Activated T-cell treated with anti-CD3 and anti-CD28 coated beads for 1 hour (primary cell): ENCODE measurements around the gene MBP.

Source experiments
- DNase-seq: peaks from one replicate; pipeline ENCODE4 v3.0.0-alpha.2; 2020; ENCODE audit warnings: low read depth

MBP gene

DNA sequence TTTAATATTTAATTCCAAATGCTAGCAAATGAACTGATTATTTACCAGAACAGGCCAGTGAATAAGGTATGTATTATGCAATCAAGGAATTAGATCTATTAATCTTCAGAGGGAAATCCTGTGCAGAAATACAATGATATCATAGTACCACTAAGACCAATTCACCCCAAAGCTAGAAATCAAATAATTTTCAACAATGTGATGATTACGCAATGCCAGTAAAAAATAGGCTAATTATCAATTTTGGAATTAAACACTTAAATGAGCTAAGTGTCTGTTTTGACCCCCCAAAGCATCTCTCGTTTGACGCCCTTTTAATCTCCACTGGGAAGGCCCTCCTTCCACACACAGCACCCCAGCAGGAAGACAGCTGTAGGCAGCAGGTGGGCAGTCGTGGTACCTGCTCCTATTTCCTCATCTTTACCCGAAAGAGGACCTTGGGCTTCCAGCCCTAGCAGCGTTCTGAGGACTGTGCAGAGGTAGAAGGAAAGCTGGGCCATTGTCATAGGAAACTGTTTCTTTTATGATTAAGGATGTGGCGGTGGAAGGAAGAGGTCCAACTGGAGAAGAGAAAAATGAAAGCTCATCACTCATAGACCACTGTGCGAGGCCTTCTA lies 84.7 kb downstream of the MBP start:
- no peak for DNase-seq

DNA sequence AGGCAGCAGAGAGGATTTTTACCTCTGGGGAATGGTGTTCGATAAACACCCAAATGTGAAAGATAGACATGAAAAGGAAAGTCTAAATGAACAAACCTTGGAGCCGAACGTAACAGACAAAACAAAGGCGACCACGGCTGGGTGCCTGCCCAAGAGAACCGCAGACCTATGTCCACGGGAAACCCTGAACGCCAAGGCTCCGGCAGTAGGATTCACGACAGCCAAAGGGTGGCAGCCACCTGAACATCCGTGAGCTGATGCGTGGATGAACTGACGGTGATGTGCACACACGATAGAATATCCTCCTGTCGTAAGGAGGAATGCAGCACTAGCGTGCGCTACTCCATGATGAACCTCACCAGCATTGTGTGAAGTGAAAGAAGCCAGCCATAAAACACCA lies 85.6 kb downstream of the MBP start:
- DNase-seq = no peak

DNA sequence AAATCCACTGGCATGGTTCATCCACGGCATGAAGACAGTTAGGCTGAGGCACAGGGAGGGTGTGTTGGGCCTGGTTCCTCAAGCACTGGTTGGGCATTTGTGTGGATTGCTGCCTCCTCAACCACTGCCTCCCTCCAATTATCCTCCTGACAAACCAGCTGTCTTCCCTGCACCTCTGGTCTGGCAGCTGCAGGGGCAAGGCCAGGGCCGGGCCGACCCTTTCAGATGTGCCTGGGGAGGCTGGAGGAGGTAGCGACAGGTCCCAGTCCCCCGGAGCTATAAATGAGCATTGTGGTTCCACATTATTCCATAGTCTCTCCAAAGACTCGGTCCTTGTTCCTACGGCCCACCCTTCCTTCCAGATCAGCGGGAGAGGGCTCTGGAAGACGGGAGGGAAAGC lies 86.2 kb downstream of the MBP start:
- DNase-seq = no peak

DNA sequence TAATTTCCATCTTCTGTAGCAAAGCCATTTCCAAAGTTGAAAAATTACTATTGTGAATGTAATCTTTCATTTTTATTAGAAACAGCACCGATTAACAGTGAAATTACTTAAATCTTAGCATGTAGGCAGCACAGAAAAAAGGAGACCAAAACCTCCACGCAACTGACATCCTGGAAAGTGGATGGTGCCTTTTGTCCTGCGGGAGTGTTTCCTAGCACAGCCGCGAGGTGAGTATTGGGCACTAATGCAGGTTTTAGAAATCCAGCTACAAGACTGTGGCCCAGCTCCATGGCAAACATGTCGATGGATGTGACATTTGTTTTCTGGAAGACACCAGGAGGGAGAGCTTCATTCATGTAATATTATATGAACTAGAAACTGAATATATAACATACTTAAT lies 86.9 kb downstream of the MBP start:
- no peak for DNase-seq

DNA sequence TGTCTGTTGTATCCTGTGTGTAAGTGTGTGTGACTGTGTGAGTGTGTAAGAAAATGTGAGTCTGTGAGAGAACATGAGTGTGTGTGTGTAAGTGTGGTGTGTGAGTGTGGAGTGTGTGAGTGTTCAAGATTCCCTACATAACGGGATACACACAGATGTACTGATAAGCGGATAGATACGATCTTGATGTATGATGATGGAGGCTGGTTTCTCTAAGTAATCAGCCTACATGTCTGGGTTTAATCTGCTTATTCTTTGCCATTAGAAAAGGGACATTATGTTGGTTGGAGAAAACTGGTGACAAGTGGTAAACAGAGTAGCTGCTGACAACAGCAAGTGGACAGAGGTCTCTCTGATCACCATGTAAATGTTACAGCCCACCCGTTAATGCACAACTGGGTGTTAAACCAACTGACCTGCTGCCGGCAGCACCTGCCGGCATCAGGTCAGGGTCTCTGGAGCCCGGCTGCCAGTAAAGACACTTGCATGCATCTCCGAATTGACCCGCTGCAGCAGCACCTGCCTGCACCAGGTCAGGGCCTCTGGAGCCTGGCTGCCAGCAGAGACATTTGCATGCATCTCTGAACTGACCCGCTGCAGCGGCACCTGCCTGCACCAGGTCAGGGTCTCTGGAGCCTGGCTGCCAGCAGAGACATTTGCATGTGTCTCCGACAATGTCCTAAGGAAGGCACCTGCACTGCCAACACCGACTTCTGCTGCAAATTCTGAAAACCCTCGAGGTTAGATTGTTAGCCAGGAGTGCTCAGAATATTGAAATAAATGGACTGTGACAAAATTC lies 87.5 kb downstream of the MBP start:
- no peak for DNase-seq

DNA sequence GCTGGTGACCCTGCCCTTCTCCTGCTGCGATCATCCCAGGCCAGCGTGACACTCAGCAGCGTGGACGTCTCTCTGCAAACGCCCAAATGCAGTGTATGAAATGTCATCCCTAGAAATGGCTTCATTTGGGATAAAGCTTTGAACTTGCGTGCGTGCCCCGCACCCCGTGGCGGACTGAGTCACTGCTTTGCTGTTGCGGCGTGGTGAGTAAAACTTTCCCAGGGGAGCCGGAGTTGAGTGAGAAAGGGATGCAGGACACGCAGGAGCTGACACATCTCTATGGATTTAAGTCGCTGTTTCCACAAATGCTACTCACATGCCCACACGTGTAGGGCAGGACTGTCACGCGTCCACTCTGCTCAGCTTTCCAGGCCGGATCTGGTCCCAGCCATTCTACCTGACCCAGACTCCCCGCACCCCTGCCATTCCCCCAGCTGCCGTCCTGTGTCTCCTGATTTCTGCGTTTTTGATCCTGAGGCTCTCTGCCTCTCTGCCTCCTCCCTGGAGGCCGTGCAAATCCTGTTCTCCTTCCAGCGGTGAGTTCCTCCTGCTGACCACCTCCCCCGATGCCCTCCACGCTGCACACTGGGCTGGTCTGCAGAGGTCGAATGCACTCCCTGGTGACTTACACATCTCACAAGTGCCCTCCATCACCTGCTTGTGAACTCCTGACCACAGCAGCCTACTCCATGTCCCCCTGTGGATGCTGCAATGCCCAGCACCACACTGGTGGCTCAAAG lies 88.9 kb downstream of the MBP start:
- DNase-seq = no peak

DNA sequence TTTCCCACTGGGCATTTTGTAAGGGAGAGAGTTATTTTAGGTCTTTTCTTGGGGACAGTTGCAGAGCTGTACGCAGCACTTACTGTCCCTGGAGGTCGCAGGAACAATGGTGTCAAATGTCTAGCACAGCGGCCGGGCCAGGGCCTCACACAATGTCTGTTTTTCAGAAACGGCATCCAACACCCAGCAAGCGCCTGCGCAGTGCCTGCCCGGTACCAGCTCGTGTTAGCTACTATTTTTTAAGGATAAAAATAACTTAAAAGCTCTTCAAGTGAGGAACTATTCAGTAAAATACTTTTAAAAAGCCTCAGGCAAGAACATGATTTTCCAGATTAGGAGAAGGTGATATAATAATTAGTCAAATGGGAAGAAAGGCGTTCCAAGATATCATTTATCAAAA lies 90.0 kb downstream of the MBP start:
- no peak for DNase-seq

DNA sequence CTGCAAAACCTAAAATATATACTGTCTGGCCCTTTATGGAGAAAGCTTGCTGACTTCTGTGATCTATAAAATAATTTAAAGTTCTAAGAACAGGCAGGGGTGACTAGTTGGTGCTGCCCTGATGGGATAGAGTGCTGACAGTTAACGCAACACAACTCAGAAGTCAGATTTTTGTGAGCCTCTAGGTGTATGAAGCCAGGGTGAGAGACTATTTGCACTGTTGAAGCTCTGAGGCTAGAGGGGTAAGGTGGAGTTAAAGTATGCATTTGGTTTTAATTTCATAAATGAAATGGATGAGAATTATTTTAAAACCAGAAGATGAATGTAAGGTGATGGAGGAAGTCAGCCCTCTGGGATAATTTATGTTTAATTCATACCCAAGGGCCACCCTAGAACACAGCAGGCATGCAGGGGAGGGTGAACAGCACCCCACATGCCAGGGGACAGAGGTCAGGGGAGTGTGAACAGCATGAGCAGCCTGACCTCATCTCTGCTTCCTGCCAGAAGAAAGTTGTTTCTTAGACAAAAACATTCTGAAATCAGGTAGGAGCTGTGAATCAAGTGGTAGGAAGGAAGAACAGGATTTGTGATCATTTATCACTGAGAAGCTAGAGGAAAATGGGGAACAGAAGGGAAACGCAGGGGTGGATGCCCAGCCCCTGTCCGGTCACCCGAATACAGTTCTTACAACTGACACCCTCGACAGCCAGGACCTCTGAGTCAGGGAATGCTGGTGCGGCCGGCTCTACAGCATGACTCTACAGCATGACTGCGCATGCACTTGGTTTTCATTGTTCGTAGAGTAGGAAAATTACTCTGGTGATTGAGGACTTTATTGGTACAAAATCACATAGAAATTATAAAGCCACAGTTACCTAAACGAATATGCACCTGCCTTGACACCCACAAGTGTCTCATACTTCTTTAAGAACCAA lies 93.1 kb downstream of the MBP start:
- no peak for DNase-seq

DNA sequence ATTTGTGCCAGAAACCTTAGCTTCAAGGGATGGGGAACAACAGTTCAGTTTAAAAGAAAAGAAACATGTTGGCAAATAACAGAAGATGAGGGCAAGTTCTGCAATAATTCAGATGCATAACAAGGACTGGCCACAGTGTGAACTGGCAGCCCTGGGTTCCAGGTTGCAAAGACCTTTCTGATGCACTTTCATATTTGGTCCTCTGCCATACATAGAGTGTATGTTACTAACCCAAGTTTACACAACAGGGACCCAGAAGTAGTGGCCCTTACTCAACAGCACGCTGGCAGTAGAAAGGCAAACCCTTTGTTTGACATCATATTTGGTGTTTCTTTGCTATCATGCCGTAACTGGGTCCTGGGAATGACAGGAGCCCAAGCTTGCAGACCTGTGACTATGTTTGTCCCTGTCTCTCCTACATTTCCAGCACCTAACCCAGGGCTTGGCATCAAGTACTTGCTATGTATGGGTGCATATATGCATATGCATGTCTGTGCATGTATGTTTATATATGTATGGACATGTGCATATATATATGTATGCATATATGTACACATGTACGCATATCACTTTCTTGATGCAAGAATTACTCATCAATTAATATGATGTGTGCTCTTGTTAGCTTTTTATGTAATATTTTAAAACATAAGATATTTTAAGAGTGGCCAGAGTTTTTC lies 94.3 kb downstream of the MBP start:
- no peak for DNase-seq

DNA sequence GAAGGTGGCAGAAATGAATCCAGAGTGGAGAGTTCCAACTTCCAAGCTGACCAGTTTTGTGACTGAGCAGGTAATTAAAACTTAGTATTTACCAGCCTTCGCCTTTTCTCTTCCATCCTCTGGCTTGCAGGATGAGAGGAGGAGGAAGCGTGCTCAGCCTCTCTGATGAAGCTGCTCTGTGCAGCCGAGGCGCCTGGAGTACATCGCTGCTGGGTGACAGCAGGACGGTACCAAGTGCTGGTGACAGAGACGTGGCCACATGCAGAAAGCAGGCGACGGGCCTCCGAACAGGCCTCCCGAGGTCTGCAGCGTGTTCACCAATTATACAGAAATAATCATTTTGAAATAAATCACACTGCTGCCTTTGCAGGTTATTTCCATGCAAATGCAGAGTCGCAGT lies 95.0 kb downstream of the MBP start:
- no peak for DNase-seq

DNA sequence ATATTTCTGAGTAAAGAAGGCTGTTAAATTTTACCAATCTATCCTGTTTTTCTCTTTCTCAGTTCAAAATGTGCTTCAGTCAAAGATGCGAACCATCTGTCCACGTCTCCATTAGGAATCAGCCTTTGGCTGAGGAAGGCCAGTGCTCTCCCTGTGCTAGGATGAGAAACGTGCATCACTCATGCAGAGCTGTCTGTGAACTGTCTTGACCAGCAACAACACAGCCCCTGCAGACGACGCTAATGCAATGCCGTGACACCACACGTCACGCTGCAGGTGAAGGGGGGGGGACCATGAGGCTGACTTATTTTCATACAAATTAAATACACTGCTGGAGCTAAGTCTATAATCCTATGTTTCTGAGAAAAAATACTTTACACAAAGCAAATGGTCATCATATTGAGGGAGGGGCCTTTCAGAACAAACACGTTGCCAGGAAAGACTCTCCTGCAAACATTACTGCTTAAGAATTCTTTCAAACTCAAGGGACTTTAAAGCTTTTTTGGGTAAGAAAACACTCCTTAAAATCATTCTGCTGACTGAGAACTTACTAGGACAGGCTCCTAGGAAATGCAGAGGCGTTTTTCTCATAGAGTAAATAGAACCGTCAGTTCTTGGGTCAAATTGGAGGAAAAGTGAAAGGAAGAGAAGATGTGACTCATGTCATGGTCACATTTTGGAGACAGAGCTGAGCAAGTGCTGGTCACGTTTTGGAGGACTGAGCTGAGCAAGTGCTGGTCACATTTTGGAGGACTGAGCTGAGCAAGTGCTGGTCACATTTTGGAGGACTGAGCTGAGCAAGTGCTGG lies 97.0 kb downstream of the MBP start:
- DNase-seq = no peak

DNA sequence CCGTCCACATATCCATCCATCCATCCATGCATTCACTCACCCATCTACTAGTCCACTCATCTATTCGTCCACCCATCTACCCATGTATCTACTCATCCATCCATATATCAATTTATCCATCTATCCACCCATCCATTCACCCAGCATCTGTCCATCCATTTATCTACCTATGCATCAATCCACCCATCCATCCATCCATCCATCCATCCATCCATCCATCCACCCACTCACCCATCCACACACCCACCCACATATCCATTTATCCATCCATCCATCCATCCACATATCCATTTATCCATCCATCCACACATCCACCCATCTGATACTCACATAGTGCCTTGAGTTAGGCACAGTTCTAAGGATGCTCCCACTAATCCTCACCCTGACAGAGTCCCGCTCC lies 99.0 kb downstream of the MBP start:
- DNase-seq = no peak

DNA sequence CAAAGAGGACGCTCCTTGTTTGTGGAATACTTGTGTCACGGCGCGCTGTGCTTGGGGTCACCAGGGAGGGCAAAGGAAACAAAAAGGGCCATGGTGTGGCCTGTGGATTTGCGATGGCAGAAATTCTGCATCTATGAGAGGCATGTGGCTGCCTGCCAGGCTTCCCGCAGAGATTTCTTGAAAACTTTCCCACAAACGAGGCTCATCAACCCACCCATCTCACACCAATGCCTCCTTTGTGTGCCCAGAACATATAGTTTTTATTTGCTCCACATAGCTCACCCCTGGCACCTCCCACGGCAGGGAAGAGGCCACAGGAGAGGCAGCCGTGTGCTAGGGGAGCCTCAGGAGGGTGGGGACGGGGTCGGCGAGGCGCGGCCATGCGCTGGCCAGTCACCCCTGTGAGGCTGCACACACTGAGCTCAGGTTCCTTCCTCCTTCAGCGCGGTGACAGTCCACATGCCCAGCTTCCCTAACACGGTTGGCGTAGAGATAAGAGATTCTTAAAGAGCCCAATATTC lies 100.3 kb downstream of the MBP start:
- no peak for DNase-seq

DNA sequence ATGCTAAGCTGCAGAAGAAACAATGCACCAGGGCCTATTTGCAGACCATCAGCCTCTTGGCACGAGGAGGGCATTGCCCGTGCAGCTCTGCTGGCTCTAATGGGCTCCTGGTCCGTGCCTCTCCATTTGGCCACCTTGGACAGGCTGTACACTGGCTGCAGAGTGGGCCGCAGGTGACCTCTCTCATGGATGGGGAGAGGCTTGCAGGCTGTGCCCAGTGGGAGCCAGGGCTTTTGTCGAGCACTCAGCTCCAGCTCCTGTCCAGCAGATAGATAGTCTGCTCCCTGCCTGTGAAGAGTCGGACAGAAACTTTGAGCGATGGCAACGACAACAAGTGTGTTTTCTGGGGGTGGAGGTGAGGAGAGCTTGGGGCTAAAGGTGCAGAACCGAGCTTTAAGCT lies 100.9 kb downstream of the MBP start:
- DNase-seq = no peak

DNA sequence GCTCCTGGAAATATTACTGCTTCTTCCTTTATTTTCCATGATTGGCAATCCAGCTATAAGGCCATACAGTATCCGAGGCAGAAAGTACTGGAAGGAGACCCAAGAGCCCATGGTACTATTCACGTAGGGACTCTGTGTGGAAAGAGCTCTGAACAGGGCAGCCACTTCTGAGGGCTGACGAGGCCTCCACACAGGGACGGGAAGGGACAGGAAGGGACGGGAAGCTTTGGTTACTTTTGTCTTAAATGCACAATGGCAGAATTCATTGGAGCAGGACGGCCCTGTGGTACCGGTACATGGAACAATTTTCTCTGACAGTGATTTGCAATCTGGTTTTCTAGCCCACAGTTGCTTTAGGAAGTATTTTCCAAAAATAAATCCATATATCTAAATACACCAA lies 102.4 kb downstream of the MBP start:
- DNase-seq = no peak

DNA sequence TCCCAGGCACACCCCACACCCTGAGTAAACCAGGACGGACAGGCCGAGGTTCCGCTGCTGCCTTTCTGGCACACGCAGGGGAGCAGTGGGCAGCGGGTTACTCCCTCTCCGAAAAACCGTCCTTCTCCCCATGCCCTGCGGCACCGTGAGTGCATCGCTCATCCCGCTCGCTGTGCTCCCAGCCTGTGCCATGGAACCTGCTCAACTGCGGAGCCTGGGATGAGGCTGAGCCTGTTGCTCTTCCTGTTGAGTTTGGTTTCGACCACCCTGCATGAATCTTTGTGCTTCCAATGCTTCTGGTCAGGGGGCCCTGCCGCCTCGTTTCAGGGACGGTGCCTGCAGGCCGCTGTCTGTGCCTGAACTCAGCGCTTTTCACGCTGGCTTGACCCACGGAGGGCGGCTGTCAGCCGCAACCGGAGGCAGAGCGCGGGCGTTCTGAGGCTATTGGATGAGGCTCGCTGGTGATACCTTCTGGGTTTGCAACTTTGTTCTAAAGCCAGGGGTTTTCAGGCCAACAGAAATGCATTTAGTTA lies 106.7 kb downstream of the MBP start:
- no peak for DNase-seq

DNA sequence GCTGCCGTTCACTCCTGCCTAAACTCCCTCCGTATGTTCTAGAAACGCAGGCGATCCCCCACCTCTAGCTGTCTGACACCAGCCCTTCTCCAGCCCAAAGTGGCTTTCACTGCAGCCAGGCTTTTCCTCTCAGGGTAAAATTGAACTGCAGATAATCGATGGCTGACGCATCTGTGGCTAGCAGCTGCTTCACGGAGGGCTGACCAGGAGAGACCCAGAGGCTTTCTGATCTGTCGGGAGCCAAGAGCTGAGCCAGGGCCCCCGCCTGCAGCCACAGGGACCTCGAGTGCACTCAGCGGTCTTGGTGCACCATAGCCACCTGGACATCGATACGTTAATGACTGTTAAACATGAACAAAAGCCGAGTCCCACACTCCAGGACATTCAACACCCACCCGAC lies 107.5 kb downstream of the MBP start:
- no peak for DNase-seq

DNA sequence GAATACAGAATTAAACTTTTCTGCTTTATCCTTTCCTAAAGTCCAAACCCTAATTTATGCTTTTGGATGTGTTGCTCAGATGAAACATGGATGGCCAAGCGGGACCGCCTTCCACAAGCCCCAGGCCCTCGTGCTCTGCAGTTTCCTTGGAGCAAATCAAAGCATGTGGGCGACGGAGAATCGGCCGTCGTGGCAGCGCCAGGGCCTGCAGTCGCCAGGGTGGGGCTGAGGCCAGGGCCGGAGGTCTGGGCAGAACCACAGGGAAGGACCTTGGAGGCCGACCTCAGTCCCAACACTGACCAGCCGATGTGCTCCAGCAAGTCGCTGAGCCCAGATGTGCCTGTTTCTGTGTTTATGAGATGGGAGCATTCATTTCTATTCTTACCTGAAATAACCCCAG lies 108.1 kb downstream of the MBP start:
- DNase-seq = no peak

DNA sequence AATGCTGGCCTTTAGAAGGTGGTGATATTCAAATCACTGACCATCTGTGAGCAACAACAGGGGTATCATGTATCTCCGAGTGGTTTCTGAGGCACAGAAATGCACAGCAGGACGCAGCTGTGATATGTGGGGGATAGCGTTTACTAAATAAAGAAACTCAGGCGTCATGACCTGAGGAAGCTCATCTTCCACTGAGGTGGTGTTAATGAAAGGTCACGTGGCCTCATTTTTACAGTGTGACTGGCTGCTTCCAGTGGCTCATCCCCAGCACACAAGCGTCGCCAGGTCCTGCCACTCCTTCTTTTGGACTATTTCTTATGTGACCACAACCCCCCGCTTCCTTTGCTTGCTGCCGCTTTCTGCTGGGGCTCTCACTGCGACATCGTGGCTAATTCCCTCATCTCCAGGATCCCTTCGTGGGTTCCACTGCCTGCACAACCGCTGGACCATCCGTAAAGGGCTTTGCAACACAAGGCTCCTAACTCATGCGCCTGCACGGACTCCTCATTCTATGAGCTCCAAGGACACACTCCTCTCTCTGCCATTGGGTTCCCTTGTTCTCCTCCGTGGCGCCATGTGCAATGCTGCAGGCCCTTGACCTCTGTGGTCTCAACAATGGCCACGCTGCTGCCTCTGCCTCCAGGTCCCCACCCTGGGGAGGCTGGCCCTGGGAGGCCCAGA lies 109.3 kb downstream of the MBP start:
- DNase-seq = no peak

DNA sequence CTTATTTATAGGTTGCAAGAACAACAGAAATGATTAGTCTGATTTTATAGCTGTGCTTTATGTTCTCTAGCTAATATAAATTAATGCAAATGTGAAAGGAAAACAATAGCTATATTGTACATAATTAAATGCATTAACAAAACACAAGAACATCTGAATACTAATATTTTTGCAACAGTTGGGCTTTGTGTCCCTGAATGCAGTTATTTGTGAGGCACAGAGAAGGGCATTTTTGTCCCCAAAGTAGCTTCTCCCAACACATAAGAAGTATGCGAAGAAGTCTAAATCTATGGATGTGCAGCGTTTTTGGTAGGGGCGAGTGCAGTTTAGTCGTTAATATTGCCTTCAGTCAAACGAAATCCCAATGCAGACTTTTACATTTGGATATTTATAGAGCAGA lies 110.0 kb downstream of the MBP start:
- no peak for DNase-seq
